ENCODE results near the gene ANKRD44. TPM values are rescaled to one million over a fixed set of nuclear protein-coding genes. Genes with fewer than 3 reads are reported as not detected.

ANKRD44 gene
- total RNA-seq, 4 donors from 2014 or later: 24.4 to 51.8 (median 35.7) TPM

DNA sequence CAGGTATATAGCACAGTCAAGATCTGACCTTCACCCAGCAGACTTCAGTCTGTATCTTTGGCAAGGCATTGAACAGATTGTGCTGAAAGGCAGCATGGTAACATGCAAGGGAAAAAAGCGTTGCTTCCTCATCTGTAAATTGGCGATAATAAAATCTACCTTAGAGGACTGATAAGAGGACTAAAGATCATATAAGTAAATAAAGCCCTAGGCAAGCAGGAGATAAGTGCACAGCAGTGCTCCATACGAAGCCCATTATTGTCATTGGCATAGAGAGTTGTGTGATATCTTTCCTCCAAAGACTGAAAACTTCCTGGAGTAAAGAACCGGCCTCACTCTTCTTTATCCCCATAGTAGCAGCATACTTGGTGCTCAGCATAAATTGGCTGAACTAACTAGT lies 162.6 kb downstream of the ANKRD44 start:
- Histone ChIP-seq H3K4me3 (no peak overlapping the region), H3K27ac (no peak overlapping the region), H3K36me3 (no peaks in the 10 kb centered on the region), H3K4me1 (peaks cover 0 to 37% (median 0%) of the 10 kb centered on the region in 3 donors), H3K9me3 (no peaks in the 10 kb centered on the region), H3K27me3 (no peaks in the 10 kb centered on the region)
- no peak for ATAC-seq
- WGBS, 2 donors (ENCODE audit: low coverage in 1 of 2): 81 to 98% methylated on average over 4 of the region's 4 CpGs
- TF ChIP-seq POLR2A (IDR thresholded peaks at IDR 0.05) (no peak), EP300 (IDR thresholded peaks at IDR 0.05) (no peak), POLR2AphosphoS5 (IDR thresholded peaks at IDR 0.05) (no peak)
- TF ChIP-seq, protein P1, sequence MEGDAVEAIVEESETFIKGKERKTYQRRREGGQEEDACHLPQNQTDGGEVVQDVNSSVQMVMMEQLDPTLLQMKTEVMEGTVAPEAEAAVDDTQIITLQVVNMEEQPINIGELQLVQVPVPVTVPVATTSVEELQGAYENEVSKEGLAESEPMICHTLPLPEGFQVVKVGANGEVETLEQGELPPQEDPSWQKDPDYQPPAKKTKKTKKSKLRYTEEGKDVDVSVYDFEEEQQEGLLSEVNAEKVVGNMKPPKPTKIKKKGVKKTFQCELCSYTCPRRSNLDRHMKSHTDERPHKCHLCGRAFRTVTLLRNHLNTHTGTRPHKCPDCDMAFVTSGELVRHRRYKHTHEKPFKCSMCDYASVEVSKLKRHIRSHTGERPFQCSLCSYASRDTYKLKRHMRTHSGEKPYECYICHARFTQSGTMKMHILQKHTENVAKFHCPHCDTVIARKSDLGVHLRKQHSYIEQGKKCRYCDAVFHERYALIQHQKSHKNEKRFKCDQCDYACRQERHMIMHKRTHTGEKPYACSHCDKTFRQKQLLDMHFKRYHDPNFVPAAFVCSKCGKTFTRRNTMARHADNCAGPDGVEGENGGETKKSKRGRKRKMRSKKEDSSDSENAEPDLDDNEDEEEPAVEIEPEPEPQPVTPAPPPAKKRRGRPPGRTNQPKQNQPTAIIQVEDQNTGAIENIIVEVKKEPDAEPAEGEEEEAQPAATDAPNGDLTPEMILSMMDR (IDR thresholded peaks at IDR 0.05): no peak

DNA sequence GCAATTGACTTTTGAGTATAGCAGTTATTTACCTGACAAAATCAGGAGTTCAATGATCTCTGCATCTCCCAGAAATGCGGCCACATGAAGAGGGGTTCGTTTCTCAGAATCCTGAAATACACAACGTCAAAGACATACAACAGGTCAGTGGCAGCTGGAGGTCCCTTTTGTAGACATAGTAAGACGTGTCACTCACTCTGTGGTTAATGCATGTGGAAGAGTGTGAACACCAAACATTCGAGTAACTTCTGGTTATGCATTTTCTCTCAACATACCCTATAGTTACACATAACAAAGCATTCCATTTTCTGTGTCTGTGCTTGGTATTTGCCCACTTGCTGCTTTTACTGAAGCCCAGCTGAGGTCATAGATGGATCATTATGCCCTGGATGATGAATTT lies 163.6 kb downstream of the ANKRD44 start:
- Histone ChIP-seq H3K4me3 (no peak overlapping the region), H3K27ac (no peak overlapping the region), H3K4me1 (peaks cover 0 to 29% (median 0%) of the 10 kb centered on the region in 3 donors), H3K9me3 (no peaks in the 10 kb centered on the region), H3K27me3 (no peaks in the 10 kb centered on the region), H3K36me3 (no peaks in the 10 kb centered on the region)
- 70 to 73% methylated on average over 5 of the region's 5 CpGs for WGBS, 2 donors (ENCODE audit: low coverage in 1 of 2)
- ATAC-seq: no peak
- TF ChIP-seq, protein P1 (IDR thresholded peaks at IDR 0.05): no peak
- TF ChIP-seq EP300 (IDR thresholded peaks at IDR 0.05) (no peak), POLR2A (IDR thresholded peaks at IDR 0.05) (no peak), POLR2AphosphoS5 (IDR thresholded peaks at IDR 0.05) (no peak)

DNA sequence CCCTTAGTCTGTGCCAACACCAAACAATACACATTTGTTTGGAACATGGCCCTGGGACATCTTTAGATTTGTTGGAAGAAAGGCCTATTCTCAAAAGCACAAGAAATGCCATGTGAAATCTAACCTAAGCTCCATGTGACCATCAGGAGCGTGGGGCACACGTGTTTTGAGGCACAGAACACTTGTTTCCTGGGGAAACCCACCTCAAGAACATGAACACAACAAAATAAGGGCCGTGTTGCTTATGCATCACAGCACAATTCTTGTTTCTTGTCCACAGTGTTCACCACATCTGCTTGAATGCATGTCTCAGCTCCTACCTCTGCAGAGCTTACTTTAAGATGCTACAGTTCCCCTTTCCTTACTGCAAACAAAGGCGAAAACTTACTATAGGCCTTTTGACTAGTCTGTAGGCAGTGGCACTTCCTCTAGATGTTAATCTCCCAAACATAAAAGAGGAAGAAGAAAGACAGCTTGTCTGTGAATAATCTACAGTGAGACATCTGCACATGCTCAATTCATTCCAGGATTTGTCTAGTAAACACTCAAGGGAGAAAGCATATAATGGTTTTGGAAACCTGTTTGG lies 165.0 kb downstream of the ANKRD44 start:
- Histone ChIP-seq H3K4me3 (no peak overlapping the region), H3K27ac (peak overlapping the region in 3 of 4 donors; percentile 4 to 29 (median 12)), H3K27me3 (no peaks in the 10 kb centered on the region), H3K36me3 (no peaks in the 10 kb centered on the region), H3K4me1 (peaks cover 0 to 29% (median 0%) of the 10 kb centered on the region in 3 donors), H3K9me3 (no peaks in the 10 kb centered on the region)
- WGBS, 2 donors (ENCODE audit: low coverage in 1 of 2): 65 to 89% methylated on average over 3 to 4 of the region's 4 CpGs
- ATAC-seq: no peak
- TF ChIP-seq, protein P1 (IDR thresholded peaks at IDR 0.05): no peak
- TF ChIP-seq EP300 (IDR thresholded peaks at IDR 0.05) (no peak), POLR2A (IDR thresholded peaks at IDR 0.05) (no peak), POLR2AphosphoS5 (IDR thresholded peaks at IDR 0.05) (no peak)

DNA sequence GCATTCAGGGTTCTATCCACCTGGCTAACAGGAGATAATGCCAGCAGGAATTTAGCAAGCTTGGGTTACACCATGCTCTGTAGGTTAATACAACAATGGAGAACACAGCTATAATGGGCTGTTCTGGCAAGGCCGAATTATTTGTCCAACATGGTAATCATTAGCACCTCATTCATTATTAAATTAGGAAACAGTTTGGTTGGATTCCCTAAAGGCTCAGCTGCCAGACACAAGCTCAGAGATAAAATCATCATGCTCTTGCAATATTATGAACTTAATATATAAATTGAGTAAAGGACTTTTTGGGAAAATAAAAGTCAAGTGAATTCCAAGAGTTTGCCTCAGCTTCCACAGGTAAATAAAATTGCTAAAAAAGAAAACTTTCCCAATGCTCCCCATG lies 166.4 kb downstream of the ANKRD44 start:
- ATAC-seq: no peak
- Histone ChIP-seq H3K4me3 (no peak overlapping the region), H3K27ac (peak overlapping the region in 3 of 4 donors; percentile 5 to 29 (median 20)), H3K27me3 (no peaks in the 10 kb centered on the region), H3K4me1 (peaks cover 0 to 29% (median 0%) of the 10 kb centered on the region in 3 donors), H3K36me3 (no peaks in the 10 kb centered on the region), H3K9me3 (no peaks in the 10 kb centered on the region)
- TF ChIP-seq, protein P1 (IDR thresholded peaks at IDR 0.05): no peak
- no peak for TF ChIP-seq EP300 (IDR thresholded peaks at IDR 0.05)
- TF ChIP-seq POLR2A (IDR thresholded peaks at IDR 0.05): no peak
- TF ChIP-seq POLR2AphosphoS5 (IDR thresholded peaks at IDR 0.05): no peak
- WGBS, 2 donors (ENCODE audit: low coverage in 1 of 2): 17 to 70% methylated on average over 1 of the region's 1 CpG

All from gastroesophageal sphincter (tissue), 4 donors.